Measurements from ENCODE around the gene DNER.

The DNER gene

DNA sequence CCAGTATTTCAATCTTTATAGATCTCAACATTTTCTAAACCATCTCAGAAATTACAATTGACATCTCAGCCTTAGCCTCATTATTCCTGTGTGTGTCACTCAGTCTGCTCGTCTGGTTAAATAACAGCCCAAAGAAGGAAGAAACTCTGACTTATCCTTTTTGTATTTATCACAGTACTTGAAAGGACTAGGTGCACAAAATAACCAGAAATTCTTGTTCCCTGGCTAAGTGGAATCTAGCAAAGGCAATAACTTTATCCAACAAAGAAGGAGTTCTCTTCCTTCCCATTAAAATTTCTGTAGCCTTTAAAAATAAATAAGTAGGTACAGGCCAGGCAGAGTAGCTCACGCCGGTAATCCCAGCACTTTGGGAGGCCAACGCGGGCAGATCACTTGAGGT lies 303.4 kb downstream of the DNER start:
- TF ChIP-seq, protein P1, sequence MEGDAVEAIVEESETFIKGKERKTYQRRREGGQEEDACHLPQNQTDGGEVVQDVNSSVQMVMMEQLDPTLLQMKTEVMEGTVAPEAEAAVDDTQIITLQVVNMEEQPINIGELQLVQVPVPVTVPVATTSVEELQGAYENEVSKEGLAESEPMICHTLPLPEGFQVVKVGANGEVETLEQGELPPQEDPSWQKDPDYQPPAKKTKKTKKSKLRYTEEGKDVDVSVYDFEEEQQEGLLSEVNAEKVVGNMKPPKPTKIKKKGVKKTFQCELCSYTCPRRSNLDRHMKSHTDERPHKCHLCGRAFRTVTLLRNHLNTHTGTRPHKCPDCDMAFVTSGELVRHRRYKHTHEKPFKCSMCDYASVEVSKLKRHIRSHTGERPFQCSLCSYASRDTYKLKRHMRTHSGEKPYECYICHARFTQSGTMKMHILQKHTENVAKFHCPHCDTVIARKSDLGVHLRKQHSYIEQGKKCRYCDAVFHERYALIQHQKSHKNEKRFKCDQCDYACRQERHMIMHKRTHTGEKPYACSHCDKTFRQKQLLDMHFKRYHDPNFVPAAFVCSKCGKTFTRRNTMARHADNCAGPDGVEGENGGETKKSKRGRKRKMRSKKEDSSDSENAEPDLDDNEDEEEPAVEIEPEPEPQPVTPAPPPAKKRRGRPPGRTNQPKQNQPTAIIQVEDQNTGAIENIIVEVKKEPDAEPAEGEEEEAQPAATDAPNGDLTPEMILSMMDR (IDR thresholded peaks at IDR 0.05; ENCODE audit: low read depth, low read length, missing control alignments) = no peak
- Histone ChIP-seq H3K27me3 (replicated peaks) (no peaks in the 10 kb centered on the region), H3K4me3 (ENCODE audit: low read depth, low read length) (no peak overlapping the region), H3K36me3 (replicated peaks) (no peaks in the 10 kb centered on the region), H3K27ac (no peak overlapping the region)
- no peak for DNase-seq
- in situ Hi-C loops (cut with HindIII; ENCODE audit: low pct_ligation_motif_present, low sequenced_read_pairs) = no loop called here

DNA sequence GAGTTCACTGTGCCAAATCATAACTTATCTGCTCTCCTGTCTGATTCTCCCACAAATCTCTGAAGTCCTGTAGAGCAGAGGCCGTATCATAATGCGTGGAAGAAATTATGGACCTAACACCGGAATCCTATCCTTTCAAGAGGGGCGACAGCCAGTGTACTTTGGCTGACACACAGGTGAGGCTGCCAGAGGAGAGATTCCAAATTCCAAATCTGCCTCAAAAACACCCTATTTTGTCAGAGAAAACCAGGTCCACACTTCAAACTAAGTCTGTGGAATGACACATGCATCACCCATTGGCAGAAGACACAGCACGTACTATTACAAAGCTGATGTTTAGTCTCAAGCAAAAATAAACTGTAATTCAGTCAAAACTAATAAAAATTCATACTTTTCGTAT lies 304.1 kb downstream of the DNER start:
- DNase-seq = no peak
- in situ Hi-C loops (cut with HindIII; ENCODE audit: low pct_ligation_motif_present, low sequenced_read_pairs) = no loop called here
- TF ChIP-seq, protein P1 (IDR thresholded peaks at IDR 0.05; ENCODE audit: low read depth, low read length, missing control alignments) = no peak
- Histone ChIP-seq H3K36me3 (replicated peaks) (no peaks in the 10 kb centered on the region), H3K27me3 (replicated peaks) (no peaks in the 10 kb centered on the region), H3K4me3 (ENCODE audit: low read depth, low read length) (no peak overlapping the region), H3K27ac (no peak overlapping the region)

DNA sequence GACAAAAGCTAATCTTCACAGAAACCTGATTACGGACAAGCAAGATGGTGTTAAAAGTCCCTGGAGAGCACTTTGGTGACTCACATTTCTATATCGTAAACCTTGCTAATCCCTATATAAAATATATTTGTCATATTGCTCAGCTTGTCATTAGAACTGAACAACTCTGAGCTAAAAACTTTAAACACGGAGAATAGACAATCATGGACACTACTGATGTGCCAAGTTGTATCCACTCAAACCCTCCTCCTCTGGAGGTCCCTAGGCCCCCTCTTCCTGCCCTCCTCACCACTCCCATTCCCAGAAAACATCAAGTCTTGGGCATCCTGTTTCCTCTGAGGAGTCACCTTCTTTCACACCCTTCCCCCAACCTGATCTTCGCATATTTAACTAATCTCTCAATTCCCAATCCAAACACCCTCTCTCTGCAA lies 304.6 kb downstream of the DNER start:
- no peak overlapping the region for H3K4me3 ChIP-seq (ENCODE audit: low read depth, low read length)
- in situ Hi-C loops (cut with HindIII; ENCODE audit: low pct_ligation_motif_present, low sequenced_read_pairs) = no loop called here

DNA sequence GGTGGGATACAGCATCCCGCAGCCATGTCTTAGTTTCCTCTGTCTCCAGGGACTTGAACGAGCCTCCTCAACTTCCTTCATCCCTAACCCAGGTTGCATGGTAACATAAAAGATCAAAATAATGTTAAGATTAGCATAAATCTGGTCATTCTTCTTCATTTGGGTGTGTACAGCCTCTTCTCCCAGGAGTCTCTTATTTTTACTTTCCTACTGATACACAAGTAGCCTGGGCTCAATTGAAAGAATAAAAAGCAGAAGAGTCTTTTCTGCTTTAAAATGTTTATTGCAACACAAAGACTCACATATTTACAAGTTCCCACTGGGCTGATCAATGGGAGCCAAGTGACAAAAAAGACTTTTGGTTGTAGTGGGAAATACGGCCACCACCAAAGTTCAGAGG lies 305.4 kb downstream of the DNER start:
- Histone ChIP-seq H3K27ac (peak overlapping the region; percentile 92), H3K27me3 (replicated peaks) (no peaks in the 10 kb centered on the region), H3K36me3 (replicated peaks) (no peaks in the 10 kb centered on the region), H3K4me3 (ENCODE audit: low read depth, low read length) (no peak overlapping the region)
- in situ Hi-C loops (cut with HindIII; ENCODE audit: low pct_ligation_motif_present, low sequenced_read_pairs) = no loop called here
- DNase-seq = no peak
- TF ChIP-seq, protein P1 (IDR thresholded peaks at IDR 0.05; ENCODE audit: low read depth, low read length, missing control alignments) = no peak

More for the DNA sequence above, 304.6 kb downstream of the DNER start:
- Histone ChIP-seq H3K27ac (no peak overlapping the region), H3K36me3 (replicated peaks) (no peaks in the 10 kb centered on the region), H3K27me3 (replicated peaks) (no peaks in the 10 kb centered on the region)
- TF ChIP-seq, protein P1 (IDR thresholded peaks at IDR 0.05; ENCODE audit: low read depth, low read length, missing control alignments) = no peak
- no peak for DNase-seq

DNA sequence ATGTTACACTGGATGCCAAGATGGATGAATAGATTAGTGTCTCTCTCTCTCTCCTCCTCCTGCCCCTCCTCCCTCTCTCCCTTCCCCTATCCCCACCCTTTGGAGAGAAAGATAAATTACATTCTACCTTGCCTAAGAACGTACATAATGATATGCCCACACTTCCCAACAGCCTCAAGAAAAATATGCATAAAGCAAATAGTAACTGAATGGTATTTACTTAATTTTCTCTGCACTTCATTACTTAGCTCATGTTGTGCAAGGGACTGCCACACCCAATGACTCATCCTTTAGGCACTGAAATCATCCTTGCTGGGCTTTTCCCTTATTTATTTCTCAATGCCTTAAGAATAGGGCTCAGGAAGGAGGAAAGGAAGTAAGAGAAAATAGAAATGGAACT lies 306.0 kb downstream of the DNER start:
- Histone ChIP-seq H3K27me3 (replicated peaks) (no peaks in the 10 kb centered on the region), H3K36me3 (replicated peaks) (no peaks in the 10 kb centered on the region), H3K4me3 (ENCODE audit: low read depth, low read length) (no peak overlapping the region), H3K27ac (peak overlapping the region; percentile 92)
- DNase-seq = peak; percentile 87
- in situ Hi-C loops (cut with HindIII; ENCODE audit: low pct_ligation_motif_present, low sequenced_read_pairs) = no loop called here
- TF ChIP-seq, protein P1 (IDR thresholded peaks at IDR 0.05; ENCODE audit: low read depth, low read length, missing control alignments) = no peak

DNA sequence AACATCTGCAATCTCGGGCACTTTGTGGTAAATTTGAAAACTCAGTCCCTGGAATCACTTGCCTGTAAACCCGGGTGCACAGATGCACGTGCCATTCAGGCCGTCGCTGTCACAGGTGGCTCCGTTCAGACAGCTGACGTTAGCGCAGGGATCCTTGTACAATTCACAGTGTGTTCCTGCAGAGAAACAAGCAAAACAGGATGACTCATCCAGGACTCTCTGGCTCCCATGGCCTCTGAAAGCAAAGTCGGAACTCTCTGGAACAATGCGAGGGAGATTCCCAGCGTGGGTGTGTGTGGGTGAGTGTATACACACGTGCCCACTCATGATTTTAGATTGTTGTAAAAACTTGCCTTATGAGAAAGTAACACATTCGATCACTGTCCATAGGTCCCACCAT lies 307.2 kb downstream of the DNER start:
- H3K4me3 ChIP-seq (ENCODE audit: low read depth, low read length) = no peak overlapping the region
- in situ Hi-C loops (cut with HindIII; ENCODE audit: low pct_ligation_motif_present, low sequenced_read_pairs) = no loop called here
- peak; percentile 97 for DNase-seq
- TF ChIP-seq, protein P1 (IDR thresholded peaks at IDR 0.05; ENCODE audit: low read depth, low read length, missing control alignments) = no peak
- peak overlapping the region; percentile 92 for H3K27ac ChIP-seq
- H3K36me3 ChIP-seq (replicated peaks) = no peaks in the 10 kb centered on the region
- H3K27me3 ChIP-seq (replicated peaks) = no peaks in the 10 kb centered on the region
